ENCODE data around the gene CREG2. TPM values are rescaled to one million over a fixed set of nuclear protein-coding genes. Genes with fewer than 3 reads are reported as not detected.
A peak's percentile ranks its signal among the peaks of the same experiment; 100 is the strongest.

CREG2 gene
- total and polyA plus RNA-seq, 10 donors: 0.17 TPM; not detected in 9

DNA sequence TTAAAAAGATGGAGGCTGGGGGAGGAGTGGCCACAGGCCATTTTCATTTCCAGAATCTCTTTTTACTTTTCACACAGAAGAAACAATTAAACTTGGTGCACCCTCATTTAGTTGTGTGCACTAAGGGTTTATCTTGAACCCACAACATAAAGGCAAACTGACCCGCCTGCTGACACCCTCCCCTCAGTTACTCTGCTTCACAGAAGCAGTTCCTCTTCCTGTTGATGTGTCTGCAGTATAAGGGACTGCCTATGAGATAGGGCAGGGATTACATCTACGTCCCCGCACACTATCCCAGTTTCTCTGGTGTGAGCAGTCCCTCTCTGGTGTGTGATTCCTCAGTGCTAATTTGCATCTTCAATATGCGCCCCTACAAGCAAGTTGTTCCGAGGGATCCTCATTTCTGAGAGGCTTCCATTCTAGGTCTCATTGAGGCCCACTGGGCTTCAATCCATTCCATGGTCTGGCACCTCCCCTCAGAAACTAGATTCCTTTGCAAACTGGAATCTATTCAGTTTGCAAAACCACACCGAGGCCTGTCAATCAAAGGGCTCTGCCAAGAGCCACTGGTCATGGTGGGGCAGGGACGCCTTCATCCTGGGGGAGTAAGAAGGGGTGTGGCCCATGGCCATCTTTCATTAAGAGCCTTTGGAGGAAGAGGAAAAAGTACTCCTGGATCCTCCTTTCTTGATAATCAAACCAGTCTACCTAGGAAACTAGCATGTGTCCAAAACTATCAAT lies 12.3 kb downstream of the CREG2 start:
- WGBS, 5 donors: 82 to 90% (median 83%) methylated on average over 7 of the region's 7 CpGs
- H3K4me1 ChIP-seq: no peaks in the 10 kb centered on the region
- TF ChIP-seq POLR2AphosphoS5 (IDR thresholded peaks at IDR 0.05): no peak
- TF ChIP-seq POLR2A (IDR thresholded peaks at IDR 0.05): no peak

DNA sequence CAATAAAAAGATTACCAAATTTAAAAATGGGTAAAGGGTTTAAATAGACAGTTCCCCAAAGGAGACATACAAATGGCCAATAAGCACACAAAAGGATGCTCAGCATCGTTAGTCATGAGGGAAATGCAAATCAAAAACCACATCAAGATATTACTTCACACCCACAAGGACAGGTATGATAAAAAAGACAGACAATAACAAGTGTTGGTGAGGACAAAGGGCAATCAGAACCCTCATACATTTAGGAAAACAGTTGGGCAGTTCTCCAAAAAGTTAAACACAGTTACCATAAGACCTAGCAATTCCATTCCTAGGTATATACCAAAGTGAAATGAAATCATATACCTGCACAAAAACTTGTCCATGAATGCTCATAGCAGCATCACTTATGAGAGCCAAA lies 14.5 kb downstream of the CREG2 start:
- intact Hi-C loops (cut with DNase I; ENCODE audit: low total_unique reads): no loop called here
- H3K27me3 ChIP-seq (replicated peaks in 1 of 7): no peaks in the 10 kb centered on the region
- TF ChIP-seq POLR2AphosphoS5 (IDR thresholded peaks at IDR 0.05) (no peak), CTCF (IDR thresholded peaks at IDR 0.05 in 8 of 11, conservative IDR thresholded peaks at IDR 0.05 in 3 of 11) (no peak)
- DNase-seq: no peak
- no peak overlapping the region for H3K27ac ChIP-seq
- WGBS, 5 donors: 56 to 67% (median 62%) methylated on average over 1 of the region's 1 CpG
- H3K9me3 ChIP-seq: peaks cover 0 to 10% (median 6%) of the 10 kb centered on the region in 8 donors
- H3K4me3 ChIP-seq: no peak overlapping the region
- H3K4me1 ChIP-seq: peaks cover 0 to 5% (median 0%) of the 10 kb centered on the region in 6 donors
- no peaks in the 10 kb centered on the region for H3K36me3 ChIP-seq

More for the DNA sequence above, 12.3 kb downstream of the CREG2 start:
- DNase-seq: no peak
- Histone ChIP-seq H3K27me3 (replicated peaks in 1 of 7) (no peaks in the 10 kb centered on the region), H3K36me3 (no peaks in the 10 kb centered on the region), H3K9me3 (peaks cover 0 to 10% (median 6%) of the 10 kb centered on the region in 8 donors), H3K27ac (no peak overlapping the region), H3K4me3 (no peak overlapping the region)
- intact Hi-C loops (cut with DNase I; ENCODE audit: low total_unique reads): no loop called here

- WGBS, 5 donors: 57 to 74% (median 62%) methylated on average over 3 to 4 of the region's 4 CpGs
- Histone ChIP-seq H3K4me1 (peaks cover 0 to 5% (median 0%) of the 10 kb centered on the region in 6 donors), H3K4me3 (no peak overlapping the region), H3K36me3 (no peaks in the 10 kb centered on the region), H3K27me3 (replicated peaks in 1 of 7) (no peaks in the 10 kb centered on the region), H3K9me3 (peaks cover 0 to 10% (median 6%) of the 10 kb centered on the region in 8 donors), H3K27ac (peak overlapping the region in 4 of 8 donors; percentile 7 to 43 (median 26))
- DNase-seq: no peak
- intact Hi-C loops (cut with DNase I; ENCODE audit: low total_unique reads): no loop called here
- TF ChIP-seq POLR2AphosphoS5 (IDR thresholded peaks at IDR 0.05) (peak in 1 of 3 donors; percentile 35), POLR2A (IDR thresholded peaks at IDR 0.05) (no peak), CTCF (IDR thresholded peaks at IDR 0.05 in 8 of 11, conservative IDR thresholded peaks at IDR 0.05 in 3 of 11) (no peak)
Measured at GRCh38 chr2:101371636-101372035, 15.7 kb downstream of the CREG2 start.

GRCh38 chr2:101369100-101369499 lies 18.2 kb downstream of the CREG2 start:
- WGBS, 5 donors: 85 to 96% (median 89%) methylated on average over 4 of the region's 4 CpGs
- intact Hi-C loops (cut with DNase I; ENCODE audit: low total_unique reads): no loop called here

More at GRCh38 chr2:101369100-101369499, 18.2 kb downstream of the CREG2 start:
- Histone ChIP-seq H3K9me3 (peaks cover 0 to 10% (median 6%) of the 10 kb centered on the region in 8 donors), H3K4me3 (no peak overlapping the region), H3K4me1 (peaks cover 0 to 5% (median 0%) of the 10 kb centered on the region in 6 donors), H3K27ac (no peak overlapping the region), H3K36me3 (no peaks in the 10 kb centered on the region), H3K27me3 (replicated peaks in 1 of 7) (no peaks in the 10 kb centered on the region)
- TF ChIP-seq POLR2AphosphoS5 (IDR thresholded peaks at IDR 0.05) (no peak), POLR2A (IDR thresholded peaks at IDR 0.05) (no peak), CTCF (IDR thresholded peaks at IDR 0.05 in 8 of 11, conservative IDR thresholded peaks at IDR 0.05 in 3 of 11) (no peak)
- DNase-seq: no peak

All from spleen (tissue), 11 donors.